Bronchial epithelial cell (primary cell): ENCODE results near the gene SLC30A3. TPM values are rescaled to one million over a fixed set of nuclear protein-coding genes. Genes with fewer than 3 reads are reported as not detected.

ENCODE experiments used
- DNase-seq: peaks from one replicate; pipeline ENCODE4 v3.0.0-alpha.2; 2010; ENCODE audit warnings: low read depth
- FAIRE-seq: peaks from 2 replicates; lab custom pipeline; 2011; peaks lifted over from hg19 to GRCh38; lab: Jason Lieb, UNC
- H3K27me3 ChIP-seq: 2 replicates; pipeline ENCODE4 v1.5.1; 2011; ENCODE audit warnings: low read length; ENCODE audit not compliant: control insufficient read depth, insufficient read depth
- H3K36me3 ChIP-seq: 2 replicates; pipeline ENCODE4 v1.5.1; 2011; ENCODE audit warnings: low read length; ENCODE audit not compliant: control insufficient read depth, insufficient read depth
- H3K4me3 ChIP-seq: 2 replicates; pipeline ENCODE4 v1.5.1; 2011; ENCODE audit warnings: mild to moderate bottlenecking, low read depth, low read length, control low read depth
- CTCF ChIP-seq: IDR thresholded peaks from 2 replicates; pipeline ENCODE4 v1.5.1; 2011; ENCODE audit warnings: mild to moderate bottlenecking, moderate library complexity, low read length, control low read depth, inconsistent platforms; ENCODE audit not compliant: insufficient read depth, severe bottlenecking
- total RNA-seq: library from RNA; depleted of rRNA; stranded (reverse); fragments of >200 nt; gene quantifications from 2 replicates; pipeline ENCODE4 v1.2.1, GENCODE V29; 2014

The SLC30A3 gene
- total RNA-seq, 1 donor from 2014 or later: not detected

DNA sequence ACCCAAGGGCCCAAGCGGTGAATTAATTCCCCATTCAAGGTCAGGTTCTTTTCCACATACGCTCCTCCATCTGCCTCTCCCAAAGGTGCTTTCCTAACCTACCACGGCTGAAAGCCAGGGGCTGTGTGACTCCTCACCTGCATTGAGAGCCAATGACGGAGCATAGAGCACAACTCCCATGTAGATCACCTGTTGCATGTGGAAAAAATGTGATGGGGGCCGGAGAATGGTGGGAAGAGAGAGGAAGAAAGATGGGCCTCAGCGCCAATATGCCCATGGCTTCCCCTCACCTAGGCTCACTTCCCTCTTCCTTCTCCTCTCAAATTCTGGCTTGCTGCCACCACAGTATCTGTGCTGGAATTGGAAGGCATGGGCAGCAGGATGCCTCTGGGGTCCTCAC, 56.5 kb downstream of the SLC30A3 start:
- TF ChIP-seq CTCF: no peak
- Histone ChIP-seq H3K36me3 (peaks cover 18% of the 10 kb centered on the region), H3K4me3 (no peak overlapping the region), H3K27me3 (no peaks in the 10 kb centered on the region)
- FAIRE-seq (no peak), DNase-seq (no peak)

- no peak for DNase-seq
- Histone ChIP-seq H3K4me3 (no peak overlapping the region), H3K27me3 (no peaks in the 10 kb centered on the region), H3K36me3 (peaks cover 18% of the 10 kb centered on the region)
- TF ChIP-seq CTCF: no peak
- FAIRE-seq: no peak
Observed at GRCh38 chr2:27205206-27205605, 57.6 kb downstream of the SLC30A3 start.

DNA sequence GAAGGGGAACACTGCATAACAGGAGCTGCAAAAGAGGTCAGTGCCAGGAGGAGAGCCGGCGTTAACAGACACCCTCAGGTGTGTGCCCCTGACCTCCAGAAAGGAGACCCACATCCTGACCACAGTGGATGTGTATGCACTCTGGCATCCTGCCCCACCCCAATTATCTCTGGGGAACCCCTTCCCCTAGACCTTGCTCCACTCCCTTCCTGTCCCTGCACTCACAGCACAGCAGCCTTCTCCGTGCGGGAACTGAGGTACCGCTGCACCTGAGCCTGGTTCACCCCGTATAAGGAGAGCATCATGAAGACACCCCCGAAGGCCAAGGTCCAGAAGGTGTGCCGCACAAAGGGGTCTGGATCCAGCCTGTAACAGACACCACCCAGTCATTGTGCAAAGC, 58.3 kb downstream of the SLC30A3 start:
- DNase-seq: no peak
- Histone ChIP-seq H3K4me3 (no peak overlapping the region), H3K27me3 (no peaks in the 10 kb centered on the region), H3K36me3 (peaks cover 18% of the 10 kb centered on the region)
- TF ChIP-seq CTCF: no peak
- FAIRE-seq: no peak

- Histone ChIP-seq H3K27me3 (no peaks in the 10 kb centered on the region), H3K4me3 (no peak overlapping the region), H3K36me3 (peaks cover 18% of the 10 kb centered on the region)
- FAIRE-seq (no peak), DNase-seq (no peak)
- TF ChIP-seq CTCF: no peak
Observed at GRCh38 chr2:27203741-27204140, 59.1 kb downstream of the SLC30A3 start.

Other genes starting within 250 kb of the SLC30A3 start
- 15.8 and 17.3 TPM in 2 replicates for gene TMEM214, start 230.1 kb downstream of the SLC30A3 start, total RNA-seq
- 9.2 and 16.5 TPM in 2 replicates for gene AGBL5, start 211.4 kb downstream of the SLC30A3 start, total RNA-seq
- gene OST4, start 191.4 kb downstream of the SLC30A3 start, total RNA-seq: 226 and 277 TPM in 2 replicates
- under 0.01 and 1.6 TPM in 2 replicates for gene EMILIN1, start 184.4 kb downstream of the SLC30A3 start, total RNA-seq
- gene KHK, start 176.3 kb downstream of the SLC30A3 start, total RNA-seq: 0.53 and 0.77 TPM in 2 replicates
- gene CGREF1, start 143.9 kb downstream of the SLC30A3 start, total RNA-seq: 0.26 and 0.53 TPM in 2 replicates
- not detected in 2 replicates for gene ABHD1, start 139.2 kb downstream of the SLC30A3 start, total RNA-seq
- 46.1 and 69.3 TPM in 2 replicates for gene PREB, start 128.4 kb downstream of the SLC30A3 start, total RNA-seq
- gene PRR30, start 123.6 kb downstream of the SLC30A3 start, total RNA-seq: not detected in 2 replicates
- gene TCF23, start 114.0 kb downstream of the SLC30A3 start, total RNA-seq: under 0.01 TPM in 1 of 2 replicates, not detected in the other
- 184 and 257 TPM in 2 replicates for gene ATRAID, start 51.0 kb downstream of the SLC30A3 start, total RNA-seq
- gene SLC5A6, start 50.8 kb downstream of the SLC30A3 start, total RNA-seq: 6.3 and 21.1 TPM in 2 replicates
- gene CAD, start 45.7 kb downstream of the SLC30A3 start, total RNA-seq: 21.6 and 24.3 TPM in 2 replicates
- gene DNAJC5G, start 12.4 kb upstream of the SLC30A3 start, total RNA-seq: not detected in 2 replicates
- gene TRIM54, start 19.4 kb upstream of the SLC30A3 start, total RNA-seq: not detected in 2 replicates
- gene UCN, start 45.4 kb upstream of the SLC30A3 start, total RNA-seq: 0.51 and 1.8 TPM in 2 replicates
- gene MPV17, start 60.0 kb upstream of the SLC30A3 start, total RNA-seq: 43.3 and 55.3 TPM in 2 replicates
- 19.2 and 20.9 TPM in 2 replicates for gene GTF3C2, start 93.7 kb upstream of the SLC30A3 start, total RNA-seq
- 29.7 and 32.4 TPM in 2 replicates for gene EIF2B4, start 107.3 kb upstream of the SLC30A3 start, total RNA-seq
- gene SNX17, start 107.6 kb upstream of the SLC30A3 start, total RNA-seq: 99.3 and 102 TPM in 2 replicates
- 7.1 and 9.5 TPM in 2 replicates for gene ZNF513, start 117.7 kb upstream of the SLC30A3 start, total RNA-seq
- gene PPM1G, start 146.5 kb upstream of the SLC30A3 start, total RNA-seq: 94.2 and 143 TPM in 2 replicates
- 93.7 and 125 TPM in 2 replicates for gene NRBP1, start 165.6 kb upstream of the SLC30A3 start, total RNA-seq
- 28.4 and 29.1 TPM in 2 replicates for gene KRTCAP3, start 179.3 kb upstream of the SLC30A3 start, total RNA-seq
- gene IFT172, start 226.7 kb upstream of the SLC30A3 start, total RNA-seq: 5.0 and 5.5 TPM in 2 replicates
- gene FNDC4, start 232.2 kb upstream of the SLC30A3 start, total RNA-seq: 7.6 and 8.1 TPM in 2 replicates
- gene GCKR, start 233.8 kb upstream of the SLC30A3 start, total RNA-seq: not detected in 2 replicates